ENCODE results near the gene WDR45B.

Gene WDR45B

DNA sequence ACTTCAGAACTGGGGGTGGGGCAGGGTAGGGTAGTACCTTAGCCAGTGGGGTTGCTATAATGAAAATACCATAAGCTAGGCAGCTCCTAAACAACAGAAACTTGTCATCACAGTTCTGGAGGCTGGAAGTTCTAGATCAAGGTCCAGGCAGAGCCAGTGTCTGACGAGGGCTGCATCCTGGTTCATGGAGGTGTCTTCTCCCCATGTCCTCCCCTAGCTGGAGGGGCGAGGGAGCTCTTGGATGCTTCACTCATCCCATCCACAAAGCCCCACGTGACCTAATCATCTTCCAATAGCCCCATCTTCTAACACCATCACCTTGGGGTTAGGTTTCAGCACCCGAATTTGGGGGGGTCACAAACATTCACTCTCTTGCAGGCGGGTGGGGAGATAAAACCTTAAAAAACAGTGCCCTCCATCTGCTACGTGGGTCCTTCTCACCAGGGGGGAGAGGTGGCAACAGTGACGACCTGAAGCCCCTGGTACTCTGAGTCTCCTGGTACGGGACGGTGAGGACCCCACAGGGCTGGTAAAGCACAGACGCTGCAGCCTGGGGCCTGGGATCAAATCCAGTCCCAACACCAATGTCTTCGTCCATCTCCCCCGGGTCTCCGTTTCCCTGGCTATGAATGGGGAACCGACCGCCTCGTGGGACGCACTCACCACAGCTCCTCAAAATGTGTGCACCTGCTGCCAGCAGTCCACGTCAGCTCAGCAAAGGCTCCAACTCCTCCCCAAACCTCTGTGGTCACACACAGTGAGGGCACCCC, 27.4 kb upstream of the WDR45B start:
- no peak for DNase-seq

DNA sequence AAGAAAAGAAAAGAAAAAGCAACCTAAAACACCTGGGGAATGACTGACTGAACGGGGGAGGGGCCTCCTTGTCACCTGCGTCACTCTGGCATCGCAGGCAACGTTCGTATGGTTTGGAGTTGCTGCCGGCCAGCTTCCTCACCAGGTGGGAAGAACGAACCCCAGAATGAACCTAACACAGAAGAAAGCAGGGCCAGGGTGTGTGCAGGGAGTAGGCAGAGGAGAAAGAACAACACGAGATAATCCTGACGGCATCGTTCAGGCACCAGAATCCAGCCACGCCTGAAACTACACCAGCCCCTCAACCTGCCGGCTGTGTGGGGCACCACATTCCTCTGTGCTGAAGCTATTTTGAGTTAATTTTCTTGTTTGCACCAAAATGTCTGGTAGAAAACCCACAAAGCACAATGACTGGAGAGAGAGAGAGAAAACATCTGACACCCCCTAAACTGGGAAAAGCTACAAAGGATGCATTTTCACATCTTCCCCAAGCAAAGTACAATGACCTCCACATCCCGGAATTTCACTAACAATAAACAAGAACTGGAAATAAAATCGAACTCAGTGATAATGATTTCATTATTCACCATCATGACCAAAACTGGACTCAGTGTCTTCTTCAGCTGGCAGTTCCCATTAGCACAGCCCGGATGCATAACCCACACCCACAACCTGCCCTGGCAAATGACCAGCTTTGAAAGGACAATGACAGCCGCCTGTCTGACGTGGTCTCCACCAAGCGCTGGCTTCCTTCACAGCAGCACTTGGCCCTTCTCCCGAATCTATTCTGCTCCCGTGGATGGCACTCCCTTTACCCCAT, 26.6 kb upstream of the WDR45B start:
- DNase-seq = no peak

DNA sequence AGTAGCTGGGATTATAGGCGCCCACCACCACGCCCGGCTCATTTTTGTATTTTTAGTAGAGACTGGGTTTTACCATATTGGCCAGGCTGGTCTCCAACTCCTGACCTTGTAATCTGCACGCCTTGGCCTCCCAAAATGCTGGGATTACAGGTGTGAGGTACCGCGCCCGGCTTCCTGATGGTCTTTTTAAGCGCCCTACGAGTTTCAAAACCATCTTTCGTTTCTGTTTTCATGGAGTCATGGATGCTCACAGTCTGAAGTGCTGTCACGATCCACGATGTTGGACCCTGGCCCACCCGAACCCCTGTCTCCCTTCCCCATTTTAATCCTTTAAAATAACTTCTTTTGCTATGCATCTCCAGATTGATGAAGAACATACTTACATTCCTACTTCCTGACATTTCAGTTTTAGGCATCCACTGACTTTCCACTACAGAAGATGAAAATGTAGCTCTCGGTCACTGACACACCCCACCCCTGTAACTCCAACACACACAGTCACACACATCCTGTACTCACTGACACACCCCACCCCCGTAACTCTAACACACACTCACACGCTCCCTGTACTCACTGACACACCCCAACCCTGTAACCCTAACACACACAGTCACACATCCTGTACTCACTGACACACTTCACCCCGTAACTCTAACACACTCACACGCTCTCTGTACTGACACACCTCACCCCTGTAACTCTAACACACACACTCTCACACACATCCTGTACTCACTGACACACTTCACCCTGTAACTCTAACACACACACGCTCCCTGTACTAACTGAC, 22.6 kb upstream of the WDR45B start:
- no peak for DNase-seq

GRCh38 chr17:82668631-82669099, 20.4 kb upstream of the WDR45B start:
- no peak for DNase-seq

- no peak for DNase-seq
These were observed 19.9 kb upstream of the WDR45B start for GRCh38 chr17:82668024-82668630.

- no peak for DNase-seq
These were observed 19.4 kb upstream of the WDR45B start for GRCh38 chr17:82667668-82668000.

GRCh38 chr17:82666931-82667667, 18.9 kb upstream of the WDR45B start:
- no peak for DNase-seq

GRCh38 chr17:82665891-82666290, 17.6 kb upstream of the WDR45B start:
- no peak for DNase-seq

GRCh38 chr17:82665217-82665616, 17.0 kb upstream of the WDR45B start:
- DNase-seq = no peak

GRCh38 chr17:82664701-82665182, 16.5 kb upstream of the WDR45B start:
- no peak for DNase-seq

DNA sequence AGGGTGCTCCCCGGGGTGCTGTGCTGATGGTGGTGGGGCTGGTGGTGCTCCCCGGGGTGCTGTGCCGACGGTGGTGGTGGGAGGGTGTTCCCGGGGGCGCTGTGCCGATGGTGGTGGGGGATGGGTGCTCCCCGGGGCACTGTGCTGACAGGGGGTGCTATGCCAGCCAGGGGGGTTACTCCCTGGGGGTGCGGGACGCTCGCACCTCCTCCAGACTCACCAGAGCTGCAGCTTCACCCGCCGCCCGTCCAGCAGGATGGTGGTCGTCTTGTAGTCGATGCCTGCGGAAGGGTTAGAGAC, 16.0 kb upstream of the WDR45B start:
- DNase-seq = no peak

GRCh38 chr17:82663381-82664275, 15.4 kb upstream of the WDR45B start:
- no peak for DNase-seq

- no peak for DNase-seq
These were observed 14.5 kb upstream of the WDR45B start for GRCh38 chr17:82662711-82663261.

DNA sequence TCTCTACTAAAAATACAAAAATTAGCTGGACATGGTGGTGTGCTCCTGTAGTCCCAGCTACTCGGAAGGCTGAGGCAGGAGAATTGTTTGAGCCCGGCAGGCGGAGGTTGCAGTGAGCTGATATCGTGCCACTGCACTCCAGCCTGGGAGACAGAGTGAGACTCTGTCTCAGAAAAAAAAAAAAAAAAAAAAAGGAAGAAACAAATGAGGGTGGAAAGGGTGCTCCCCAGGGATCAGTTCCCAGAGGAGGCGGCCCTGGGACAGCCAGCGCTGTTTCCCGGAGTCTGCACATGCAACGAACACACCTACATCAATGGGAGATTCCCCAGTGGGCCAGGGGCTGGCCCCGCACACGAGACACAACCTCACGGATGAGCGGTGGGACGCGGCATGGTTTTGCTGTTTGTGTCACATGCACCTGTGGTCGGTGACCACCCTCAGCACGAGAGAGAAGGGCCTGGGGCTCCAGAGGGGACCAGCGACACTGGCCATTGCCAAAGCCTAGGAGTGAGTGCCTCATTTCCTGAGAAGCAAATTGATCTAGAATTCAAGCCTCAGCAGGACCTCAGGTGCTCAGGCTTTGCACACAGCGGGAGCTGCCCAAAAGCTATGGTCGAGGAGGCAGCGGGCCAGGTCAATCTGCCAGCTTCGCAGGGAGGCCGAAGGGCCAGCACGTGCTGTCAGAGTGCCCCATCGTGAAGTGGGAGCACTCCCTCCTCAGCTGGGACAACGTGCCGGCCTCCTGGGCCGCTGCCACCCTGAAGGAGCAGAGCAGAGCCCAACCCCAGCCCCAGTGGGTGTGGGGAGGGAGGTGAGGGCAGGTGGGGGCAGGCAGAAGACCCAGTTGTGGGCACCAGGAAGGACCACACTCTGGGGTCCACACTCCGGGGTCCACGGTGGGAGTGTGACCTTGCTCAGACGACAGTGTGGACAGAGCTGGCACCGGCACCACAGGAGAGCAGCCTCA, 13.8 kb upstream of the WDR45B start:
- no peak for DNase-seq

DNA sequence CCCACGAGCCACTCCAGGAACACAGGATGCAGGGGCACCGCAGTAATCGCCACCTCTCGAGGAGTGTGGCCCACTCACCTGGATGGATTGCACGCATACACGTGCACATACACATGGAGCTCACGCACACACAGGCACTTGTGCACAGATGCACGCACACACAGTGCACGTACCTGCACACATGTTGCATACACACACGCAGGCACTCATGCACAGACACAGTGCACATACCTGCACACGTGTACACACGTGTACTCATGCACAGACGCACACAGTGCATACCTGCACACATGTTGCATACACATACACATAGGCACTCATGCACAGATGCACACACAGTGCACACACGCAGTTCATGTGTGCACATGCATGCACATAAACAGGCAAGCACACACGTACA, 11.6 kb upstream of the WDR45B start:
- DNase-seq = no peak

DNA sequence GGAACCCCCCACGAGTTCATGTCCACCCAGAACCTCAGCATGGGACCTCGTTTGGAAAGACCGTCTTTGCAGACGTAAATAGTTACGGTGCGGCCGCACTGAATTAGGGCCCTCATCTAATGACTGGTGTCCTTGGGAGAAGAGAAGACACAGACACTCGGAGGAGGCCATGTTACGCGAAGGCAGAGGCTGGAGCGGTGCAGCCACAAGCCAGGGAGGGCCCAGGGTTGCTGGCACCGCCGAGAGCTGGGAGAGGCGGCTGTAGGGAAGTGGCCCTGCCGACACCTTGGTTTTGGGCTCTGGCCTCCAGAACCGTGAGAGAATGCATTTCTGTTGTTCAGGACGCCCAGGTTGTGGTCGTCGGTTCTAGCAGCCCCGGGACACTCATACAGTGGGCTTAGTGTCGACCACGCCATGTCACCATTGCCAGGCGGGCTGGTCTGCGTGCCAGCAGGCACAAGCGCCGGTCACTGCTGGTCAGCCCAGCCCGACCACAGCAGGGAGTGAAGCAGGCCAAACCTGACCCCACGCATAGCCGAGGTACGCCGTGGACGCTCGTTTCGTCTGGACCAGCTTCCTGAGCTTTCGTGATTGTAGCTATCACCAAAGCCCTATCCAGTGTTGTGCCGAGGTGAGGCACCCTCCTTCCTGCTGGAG, 10.7 kb upstream of the WDR45B start:
- DNase-seq = no peak

GRCh38 chr17:82658331-82658730, 10.1 kb upstream of the WDR45B start:
- DNase-seq = no peak

DNA sequence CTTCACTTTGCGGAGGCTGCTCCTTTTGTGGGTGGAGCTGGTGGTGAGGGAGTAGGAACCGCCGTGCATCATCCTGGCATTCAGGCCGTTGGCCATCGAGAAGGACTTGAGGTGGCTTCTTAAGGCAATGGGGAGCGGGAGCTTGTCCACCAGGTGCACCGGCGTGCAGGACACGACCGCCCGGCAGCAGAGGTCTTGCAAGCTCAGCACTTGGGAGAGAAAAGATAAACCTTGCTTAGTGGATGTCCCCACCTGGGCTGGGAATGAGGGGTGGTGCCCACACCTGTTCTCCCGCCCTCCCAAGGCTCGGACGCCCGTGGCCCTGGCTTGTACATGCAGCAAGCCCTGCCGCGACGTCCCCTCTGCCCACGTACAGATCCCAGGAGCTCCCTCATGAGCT, 9.7 kb upstream of the WDR45B start:
- DNase-seq = no peak

DNA sequence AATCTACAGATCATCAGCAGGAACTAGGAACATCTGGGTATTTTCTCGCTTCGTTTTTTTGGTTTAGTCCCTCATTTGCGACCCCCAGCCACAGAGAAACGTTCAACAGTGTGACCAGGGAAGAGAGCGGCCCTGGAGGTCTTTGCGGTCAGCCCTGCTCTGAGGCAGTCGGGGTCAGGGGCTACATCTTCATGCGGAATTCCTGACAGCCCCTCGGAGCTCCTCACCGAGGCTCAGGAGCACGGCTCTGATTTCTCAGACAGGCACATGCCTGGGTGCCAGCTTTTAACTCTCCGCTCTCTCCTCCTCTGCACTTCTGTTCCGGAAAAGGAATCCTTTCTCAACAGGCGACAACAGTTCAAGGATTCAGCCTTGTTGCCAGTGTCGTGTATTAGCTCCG, 8.0 kb upstream of the WDR45B start:
- no peak for DNase-seq

Data from GOT3 (cell line).